ENCODE results near the gene DIMT1.
A peak's percentile ranks its signal among the peaks of the same experiment; 100 is the strongest.

Gene DIMT1

GRCh38 chr5:62369039-62369438 lies 34.7 kb downstream of the DIMT1 start:
- peak in 2 of 4 experiments; percentile 5 to 12 for DNase-seq

GRCh38 chr5:62362701-62363100 lies 41.0 kb downstream of the DIMT1 start:
- DNase-seq = no peak

GRCh38 chr5:62354028-62354874 lies 49.5 kb downstream of the DIMT1 start:
- DNase-seq = peak; percentile 16 to 82 (median 70)

GRCh38 chr5:62348723-62349481 lies 54.8 kb downstream of the DIMT1 start:
- DNase-seq = no peak

- DNase-seq = no peak
Measured at GRCh38 chr5:62347928-62348327, 55.8 kb downstream of the DIMT1 start.

- no peak for DNase-seq
Measured at GRCh38 chr5:62346748-62347147, 57.0 kb downstream of the DIMT1 start.

- no peak for DNase-seq
Measured at GRCh38 chr5:62343428-62343827, 60.3 kb downstream of the DIMT1 start.

GRCh38 chr5:62342476-62342837 lies 61.2 kb downstream of the DIMT1 start:
- DNase-seq = no peak

- DNase-seq = no peak
Measured at GRCh38 chr5:62341783-62342475, 61.8 kb downstream of the DIMT1 start.

- no peak for DNase-seq
Measured at GRCh38 chr5:62340979-62341378, 62.7 kb downstream of the DIMT1 start.

- DNase-seq = peak; percentile 40 to 58 (median 44)
Measured at GRCh38 chr5:62340392-62340791, 63.3 kb downstream of the DIMT1 start.
